Measurements from ENCODE around the gene RNGTT.
"Not testable (repeated sequence)": the region's sequence is repeated elsewhere in the genome, so short reads cannot be mapped to it uniquely, and the experiment has no call there.

RNGTT gene

GRCh38 chr6:88985901-88986300 is 22.5 kb upstream of the RNGTT start:
- no peak overlapping the region for H3K4me3 ChIP-seq (ENCODE audit: low read depth, low read length)
- DNase-seq (ENCODE audit: low read depth): no peak
- TF ChIP-seq CTCF (IDR thresholded peaks at IDR 0.05; ENCODE audit: control insufficient read depth, extremely low read depth, insufficient read depth): no peak

DNA sequence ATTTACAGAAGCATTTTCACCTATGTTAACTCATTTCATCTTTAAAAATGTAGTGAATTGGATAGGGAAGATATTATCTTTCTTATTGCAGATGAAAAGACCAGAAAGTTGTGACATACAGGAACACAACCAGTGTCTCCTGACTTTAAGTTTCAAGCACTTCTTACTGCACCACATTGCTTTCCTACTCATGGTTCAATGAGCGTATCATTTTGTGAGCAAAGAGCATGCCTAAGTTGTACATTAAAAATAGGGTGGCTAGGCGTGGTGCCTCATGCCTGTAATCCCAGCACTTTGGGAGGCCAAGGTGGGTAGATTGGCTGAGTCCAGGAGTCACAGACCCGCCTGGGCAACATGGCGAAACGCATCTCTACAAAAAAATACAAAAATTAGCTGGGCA is 21.2 kb upstream of the RNGTT start:
- no peak overlapping the region for H3K4me3 ChIP-seq (ENCODE audit: low read depth, low read length)
- no peak for DNase-seq (ENCODE audit: low read depth)
- no peak for TF ChIP-seq CTCF (IDR thresholded peaks at IDR 0.05; ENCODE audit: control insufficient read depth, extremely low read depth, insufficient read depth)

DNA sequence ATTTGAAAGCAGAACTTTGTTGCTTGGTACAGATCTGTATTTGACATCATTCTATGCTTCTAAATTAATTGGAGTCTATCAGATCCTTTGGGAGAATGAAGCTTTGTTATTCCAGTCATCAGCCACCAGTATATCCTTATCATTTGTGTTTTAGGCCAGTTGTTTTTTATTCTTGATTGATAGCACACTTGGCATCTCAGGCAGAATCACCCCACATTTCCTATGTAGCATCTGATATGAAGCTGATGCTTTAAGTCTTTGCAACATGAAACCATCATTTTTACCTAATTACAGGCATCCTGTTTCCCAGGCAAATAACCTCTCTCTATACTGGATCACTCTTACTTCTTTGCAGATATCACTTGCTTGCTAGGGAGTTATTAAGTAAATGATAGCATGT is 20.7 kb upstream of the RNGTT start:
- no peak for DNase-seq (ENCODE audit: low read depth)
- H3K4me3 ChIP-seq (ENCODE audit: low read depth, low read length): no peak overlapping the region
- TF ChIP-seq CTCF (IDR thresholded peaks at IDR 0.05; ENCODE audit: control insufficient read depth, extremely low read depth, insufficient read depth): no peak

DNA sequence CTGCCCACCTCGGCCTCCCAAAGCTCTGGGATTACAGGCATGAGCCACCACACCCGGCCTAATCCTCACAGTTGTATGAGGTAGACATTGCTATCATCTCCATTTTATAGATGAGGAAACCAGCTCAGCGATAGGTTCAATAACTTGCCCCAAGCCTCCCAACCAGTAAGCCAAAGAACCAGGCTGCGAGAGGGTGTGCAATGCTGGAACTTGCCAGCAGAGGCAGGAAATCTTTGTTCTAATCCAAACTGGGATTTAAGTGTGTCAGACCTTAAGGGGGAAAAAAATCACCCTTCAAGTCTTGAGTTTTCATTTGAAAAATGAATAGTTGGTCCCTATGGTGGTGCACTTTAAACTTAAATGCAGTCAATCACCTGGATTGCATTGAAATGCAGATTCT is 20.1 kb upstream of the RNGTT start:
- DNase-seq (ENCODE audit: low read depth): no peak
- no peak overlapping the region for H3K4me3 ChIP-seq (ENCODE audit: low read depth, low read length)
- TF ChIP-seq CTCF (IDR thresholded peaks at IDR 0.05; ENCODE audit: control insufficient read depth, extremely low read depth, insufficient read depth): peak; percentile 22; the same call in 1 of the 2 replicates

DNA sequence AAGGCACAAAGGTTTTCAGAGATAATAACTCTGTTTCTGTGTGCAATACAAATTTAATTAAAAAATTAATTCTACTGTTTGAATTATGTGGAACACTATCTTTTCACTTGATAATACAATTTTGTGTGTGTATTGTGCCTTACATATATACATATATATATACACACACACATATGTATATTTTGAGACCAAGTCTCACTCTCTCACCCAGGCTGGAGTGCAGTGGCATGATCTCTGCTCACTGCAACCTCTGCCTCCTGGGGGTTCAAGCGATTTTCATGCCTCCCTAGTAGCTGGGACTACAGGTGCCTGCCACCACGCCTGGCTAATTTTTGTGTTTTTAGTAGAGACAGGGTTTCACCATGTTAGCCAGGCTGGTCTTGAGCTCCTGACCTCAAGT is 19.7 kb upstream of the RNGTT start:
- not testable (repeated sequence) for DNase-seq (ENCODE audit: low read depth); H3K4me3 ChIP-seq (ENCODE audit: low read depth, low read length)

DNA sequence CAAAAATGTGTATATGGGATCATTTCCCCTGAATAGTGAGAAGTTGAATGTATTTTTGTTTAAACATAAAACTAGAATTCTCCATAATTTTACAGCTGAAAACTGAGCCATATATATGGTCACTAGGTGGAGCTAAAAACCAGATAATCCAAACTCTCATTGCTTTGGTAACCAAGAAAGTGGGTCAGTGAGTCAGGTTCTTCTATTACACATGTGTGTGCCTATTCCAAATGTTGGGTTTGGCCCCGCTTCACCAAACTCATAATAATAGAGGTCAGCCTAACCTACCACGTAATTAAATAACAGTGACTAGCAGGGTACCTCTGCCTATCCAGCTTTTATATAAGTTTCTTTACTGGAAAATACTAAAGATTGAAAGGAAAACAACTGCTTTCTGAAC is 19.3 kb upstream of the RNGTT start:
- no peak overlapping the region for H3K4me3 ChIP-seq (ENCODE audit: low read depth, low read length)
- no peak for DNase-seq (ENCODE audit: low read depth)
- peak; percentile 33 for TF ChIP-seq CTCF (IDR thresholded peaks at IDR 0.05; ENCODE audit: control insufficient read depth, extremely low read depth, insufficient read depth)

DNA sequence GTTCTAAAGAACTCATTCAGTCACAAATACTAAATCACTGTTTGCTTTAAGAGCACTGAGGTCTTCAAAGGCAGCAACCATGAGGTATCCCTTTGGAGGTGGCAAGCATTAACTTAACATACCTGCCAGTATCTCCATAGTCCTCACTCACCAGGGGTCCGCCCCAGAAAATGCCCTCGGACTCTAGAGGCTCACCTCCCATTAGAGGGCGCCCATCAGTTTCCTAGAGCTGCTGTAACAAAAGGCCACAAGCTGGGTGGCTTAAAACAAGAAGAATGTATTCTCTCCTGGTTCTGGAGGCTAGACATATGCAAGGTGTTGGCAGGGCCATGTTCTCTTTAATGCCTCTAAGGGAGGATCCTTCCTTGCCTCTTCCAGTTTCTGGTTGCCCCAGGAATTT is 12.0 kb upstream of the RNGTT start:
- TF ChIP-seq CTCF (IDR thresholded peaks at IDR 0.05; ENCODE audit: control insufficient read depth, extremely low read depth, insufficient read depth): no peak

More for the DNA sequence above, 12.0 kb upstream of the RNGTT start:
- no peak for DNase-seq (ENCODE audit: low read depth)
- no peak overlapping the region for H3K4me3 ChIP-seq (ENCODE audit: low read depth, low read length)

All from LNCaP clone FGC (cell line).